NT2/D1 (cell line): ENCODE results near the gene OCSTAMP.

Source experiments
- DNase-seq: peaks from one replicate; pipeline ENCODE4 v3.0.0-alpha.2; 2011; ENCODE audit warnings: low read depth, low spot score
- H3K27me3 ChIP-seq: 2 replicates; pipeline ENCODE4 v1.6.0; 2011; ENCODE audit warnings: mild to moderate bottlenecking; ENCODE audit not compliant: insufficient read length, insufficient read depth
- H3K36me3 ChIP-seq: 2 replicates; pipeline ENCODE4 v1.6.1; 2011; ENCODE audit warnings: mild to moderate bottlenecking, low read length, mixed read lengths; ENCODE audit not compliant: insufficient read depth, insufficient read length
- H3K4me1 ChIP-seq: 2 replicates; pipeline ENCODE4 v1.5.1; 2011; ENCODE audit not compliant: insufficient read depth, insufficient read length
- H3K4me3 ChIP-seq: 2 replicates; pipeline ENCODE4 v1.5.1; 2011; ENCODE audit warnings: low read depth; ENCODE audit not compliant: insufficient read length
- H3K9ac ChIP-seq: 2 replicates; pipeline ENCODE4 v1.6.0; 2011; ENCODE audit warnings: low read depth; ENCODE audit not compliant: insufficient read length
- H3K9me3 ChIP-seq: 2 replicates; pipeline ENCODE4 v1.5.1; 2011; ENCODE audit warnings: mild to moderate bottlenecking, low read length; ENCODE audit not compliant: insufficient read depth
- SUZ12 ChIP-seq: IDR thresholded peaks from 2 replicates; pipeline ENCODE4 v1.6.1; 2011; ENCODE audit not compliant: insufficient read length, insufficient read depth; ENCODE audit errors: extremely low read depth
- YY1 ChIP-seq: IDR thresholded peaks from 2 replicates; pipeline ENCODE4 v1.6.1; 2011; ENCODE audit not compliant: insufficient read length, insufficient read depth
- ZNF274 ChIP-seq: IDR thresholded peaks from 2 replicates; pipeline ENCODE4 v1.6.1; 2011; ENCODE audit warnings: mild to moderate bottlenecking, low read depth, low read length

The OCSTAMP gene

DNA sequence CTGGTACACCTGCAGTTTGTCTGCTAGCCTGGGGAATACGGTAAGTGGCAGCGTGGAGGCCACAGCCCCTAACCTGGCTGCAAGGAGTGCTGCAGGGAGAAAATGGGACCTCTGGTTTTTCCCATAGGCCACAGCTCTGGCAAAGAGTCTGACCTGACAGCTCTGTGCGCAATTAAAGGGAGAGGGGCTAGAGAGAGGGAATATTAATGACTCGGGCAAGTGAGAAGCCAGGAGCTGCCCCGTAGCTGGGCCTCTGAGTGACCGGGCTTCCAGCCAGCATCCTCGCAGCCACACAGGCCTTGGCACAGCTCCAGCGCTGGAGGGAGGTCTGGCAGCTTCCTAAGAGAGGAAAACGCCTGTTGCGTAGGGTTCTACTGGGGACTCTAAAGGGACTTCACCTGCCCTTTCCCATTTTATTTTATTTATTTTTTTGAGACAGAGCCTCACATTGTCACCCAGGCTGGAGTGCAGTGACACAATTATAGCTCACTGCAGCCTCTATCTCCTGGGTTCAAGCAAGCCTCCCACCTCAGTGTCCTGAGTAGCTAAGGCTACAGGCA, 18.2 kb upstream of the OCSTAMP start:
- TF ChIP-seq ZNF274 (no peak), YY1 (no peak), SUZ12 (no peak)
- H3K4me1 ChIP-seq: no peaks in the 10 kb centered on the region
- H3K27me3 ChIP-seq: no peaks in the 10 kb centered on the region
- H3K36me3 ChIP-seq: no peaks in the 10 kb centered on the region
- H3K9ac ChIP-seq: no peak overlapping the region
- DNase-seq: no peak
- H3K9me3 ChIP-seq: no peaks in the 10 kb centered on the region
- no peak overlapping the region for H3K4me3 ChIP-seq

DNA sequence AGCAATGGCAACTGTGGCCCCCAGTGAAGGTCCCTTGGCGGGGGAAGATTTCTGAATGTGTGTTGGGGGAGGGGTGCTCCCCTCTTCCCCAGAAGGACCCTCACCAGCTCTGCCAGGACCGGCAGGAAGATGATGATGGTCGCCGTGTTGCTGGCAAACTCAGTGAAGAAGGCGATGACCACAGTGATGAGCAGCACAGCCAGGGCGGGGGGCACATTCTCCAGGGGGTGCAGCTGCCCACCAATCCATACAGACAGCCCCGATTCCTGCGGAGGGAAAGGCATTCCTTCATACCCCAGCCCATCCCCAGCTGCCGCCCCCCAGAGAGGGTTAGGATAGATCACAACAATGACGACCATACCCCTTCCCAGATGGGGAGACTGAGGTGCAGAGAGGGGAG, 15.7 kb upstream of the OCSTAMP start:
- H3K9ac ChIP-seq: no peak overlapping the region
- no peaks in the 10 kb centered on the region for H3K27me3 ChIP-seq
- no peak for DNase-seq
- H3K9me3 ChIP-seq: no peaks in the 10 kb centered on the region
- peaks cover 2% of the 10 kb centered on the region for H3K4me1 ChIP-seq
- no peak for TF ChIP-seq ZNF274
- TF ChIP-seq YY1: no peak
- no peak for TF ChIP-seq SUZ12
- H3K4me3 ChIP-seq: no peak overlapping the region
- H3K36me3 ChIP-seq: no peaks in the 10 kb centered on the region

DNA sequence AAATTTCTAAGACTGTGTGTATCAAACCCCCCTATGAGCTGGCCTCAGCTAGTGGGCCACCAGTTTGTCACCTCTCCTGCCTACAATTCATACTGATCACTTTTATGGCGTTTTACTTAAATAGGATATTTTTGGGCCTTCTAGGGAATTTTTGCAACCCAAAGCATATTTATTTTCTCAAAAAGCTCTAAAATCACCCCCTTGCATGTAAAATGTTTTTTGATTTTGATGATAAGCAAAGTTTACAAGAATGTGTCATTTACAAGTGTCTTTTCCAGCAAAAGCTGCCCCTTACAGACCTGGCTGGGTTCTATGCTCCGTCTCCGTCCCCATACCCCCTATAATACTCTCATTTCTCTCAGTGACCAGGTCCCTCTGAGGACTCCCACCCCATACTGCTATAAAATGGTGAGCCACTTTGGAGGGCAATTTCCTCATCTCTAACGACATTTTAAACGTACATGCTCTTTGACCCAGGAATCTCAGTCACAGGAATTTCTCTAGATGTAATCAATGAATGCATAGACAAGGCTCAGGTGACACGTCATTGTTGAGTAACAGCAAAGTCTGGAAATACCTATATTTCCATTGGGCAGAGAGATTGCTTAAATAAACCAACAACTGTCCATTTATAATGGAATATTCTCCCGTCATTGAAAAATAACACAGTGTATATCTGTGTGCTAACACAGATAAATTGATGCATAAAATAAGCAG, 13.9 kb upstream of the OCSTAMP start:
- H3K9ac ChIP-seq: no peak overlapping the region
- TF ChIP-seq SUZ12 (no peak), YY1 (no peak), ZNF274 (no peak)
- DNase-seq: no peak
- no peaks in the 10 kb centered on the region for H3K27me3 ChIP-seq
- no peaks in the 10 kb centered on the region for H3K36me3 ChIP-seq
- H3K4me3 ChIP-seq: no peak overlapping the region
- no peaks in the 10 kb centered on the region for H3K9me3 ChIP-seq
- H3K4me1 ChIP-seq: peaks cover 2% of the 10 kb centered on the region

DNA sequence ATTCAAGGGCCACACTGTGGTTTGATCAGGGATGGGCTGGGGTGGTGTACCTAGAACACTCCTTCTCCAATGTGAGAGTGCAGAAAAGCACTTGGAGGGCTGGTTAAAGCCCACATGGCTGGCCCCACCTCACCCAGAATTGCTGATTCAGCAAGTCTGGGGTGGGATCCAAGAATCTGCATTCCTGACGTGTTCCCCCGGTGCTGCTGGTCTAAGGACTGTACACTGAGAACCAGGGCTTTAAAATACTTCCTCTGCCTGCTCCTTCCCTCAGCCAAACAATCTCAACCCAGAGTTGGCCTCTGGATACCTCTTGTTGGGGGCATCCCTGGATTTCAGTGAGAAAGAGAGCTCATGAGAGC, 13.4 kb upstream of the OCSTAMP start:
- TF ChIP-seq YY1 (no peak), ZNF274 (no peak), SUZ12 (no peak)
- H3K4me1 ChIP-seq: peaks cover 2% of the 10 kb centered on the region
- H3K9ac ChIP-seq: no peak overlapping the region
- H3K36me3 ChIP-seq: no peaks in the 10 kb centered on the region
- H3K9me3 ChIP-seq: no peaks in the 10 kb centered on the region
- no peaks in the 10 kb centered on the region for H3K27me3 ChIP-seq
- no peak overlapping the region for H3K4me3 ChIP-seq
- no peak for DNase-seq

DNA sequence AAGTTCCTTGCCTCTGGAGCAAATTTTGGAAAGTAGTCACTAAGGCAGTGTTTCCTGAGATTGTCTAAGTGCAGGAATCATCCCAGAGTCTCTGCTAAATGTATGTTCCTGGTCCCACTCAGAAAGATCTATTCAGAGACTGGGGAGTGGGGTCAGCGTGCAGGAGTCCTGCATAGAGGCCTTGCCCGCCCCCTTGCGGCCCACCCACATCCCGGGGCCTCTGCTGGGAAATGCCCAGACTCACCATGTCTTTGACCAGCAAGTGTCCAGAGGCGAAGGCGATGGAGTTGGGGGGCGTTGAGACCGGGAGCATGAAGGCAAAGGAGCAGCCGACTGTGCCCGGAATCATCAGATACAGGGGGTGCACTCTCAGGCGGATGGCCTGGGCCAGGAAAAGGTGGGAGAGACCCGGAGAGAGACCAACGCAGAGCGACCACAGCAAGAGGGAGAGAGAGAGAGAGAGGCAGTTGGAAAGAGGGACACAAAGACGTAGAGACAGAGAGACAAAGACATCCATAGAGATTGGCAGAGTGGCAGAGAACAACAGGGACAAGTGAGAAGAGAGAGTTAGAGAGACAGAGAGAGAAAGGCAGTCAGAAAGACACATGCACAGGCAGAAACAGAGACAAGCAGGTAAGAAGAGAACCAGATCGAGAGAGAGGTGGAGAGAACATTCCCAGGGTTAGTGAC, 12.9 kb upstream of the OCSTAMP start:
- no peaks in the 10 kb centered on the region for H3K27me3 ChIP-seq
- H3K4me1 ChIP-seq: peaks cover 7% of the 10 kb centered on the region
- H3K4me3 ChIP-seq: no peak overlapping the region
- no peak for TF ChIP-seq YY1
- TF ChIP-seq SUZ12: no peak
- H3K36me3 ChIP-seq: no peaks in the 10 kb centered on the region
- peak overlapping the region; percentile 57 for H3K9ac ChIP-seq
- H3K9me3 ChIP-seq: no peaks in the 10 kb centered on the region
- DNase-seq: no peak

DNA sequence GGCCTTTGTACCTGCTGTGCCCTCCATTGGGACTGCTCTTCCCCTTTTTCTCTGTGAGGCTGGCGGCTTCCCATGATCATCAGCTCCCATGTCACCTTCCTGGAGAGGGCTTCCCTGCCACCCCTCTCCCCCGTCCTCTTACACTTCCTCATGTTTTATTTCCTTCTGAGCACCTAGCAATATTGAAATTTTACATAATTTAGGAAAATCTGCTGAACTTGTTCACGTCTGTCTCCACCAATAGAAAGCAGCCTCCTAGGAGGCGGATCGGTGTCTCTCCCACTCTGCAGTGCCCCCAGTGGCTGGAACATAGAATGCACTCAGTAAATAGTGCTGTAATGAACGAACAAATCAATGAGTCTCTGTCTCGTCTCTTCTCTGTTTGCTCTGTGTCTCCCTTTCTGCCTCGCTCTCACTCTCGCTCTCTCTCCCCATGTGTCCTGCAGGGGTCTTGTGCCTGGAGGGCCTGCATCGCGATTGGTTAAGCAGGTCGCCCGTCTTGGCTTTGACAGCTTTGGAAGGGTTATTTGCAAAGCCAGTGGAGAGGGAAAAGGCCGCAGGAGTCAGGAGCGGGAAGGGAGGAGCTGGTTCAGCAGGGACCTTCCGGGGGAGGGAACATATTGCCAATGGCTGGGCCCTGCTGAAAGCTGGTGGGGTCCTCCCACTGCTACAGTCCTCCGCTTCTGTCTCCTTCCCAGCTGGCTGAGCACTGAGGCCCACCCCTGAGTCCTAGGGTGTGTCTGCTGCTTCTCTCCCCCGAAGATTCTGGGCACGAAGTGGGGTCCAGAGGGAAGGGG, 12.1 kb upstream of the OCSTAMP start:
- TF ChIP-seq ZNF274: no peak
- TF ChIP-seq SUZ12: no peak
- no peak for TF ChIP-seq YY1
- DNase-seq: no peak
- Histone ChIP-seq H3K9ac (peak overlapping the region; percentile 57), H3K27me3 (no peaks in the 10 kb centered on the region), H3K4me1 (peaks cover 7% of the 10 kb centered on the region), H3K36me3 (no peaks in the 10 kb centered on the region), H3K4me3 (peak overlapping the region; percentile 6), H3K9me3 (no peaks in the 10 kb centered on the region)

DNA sequence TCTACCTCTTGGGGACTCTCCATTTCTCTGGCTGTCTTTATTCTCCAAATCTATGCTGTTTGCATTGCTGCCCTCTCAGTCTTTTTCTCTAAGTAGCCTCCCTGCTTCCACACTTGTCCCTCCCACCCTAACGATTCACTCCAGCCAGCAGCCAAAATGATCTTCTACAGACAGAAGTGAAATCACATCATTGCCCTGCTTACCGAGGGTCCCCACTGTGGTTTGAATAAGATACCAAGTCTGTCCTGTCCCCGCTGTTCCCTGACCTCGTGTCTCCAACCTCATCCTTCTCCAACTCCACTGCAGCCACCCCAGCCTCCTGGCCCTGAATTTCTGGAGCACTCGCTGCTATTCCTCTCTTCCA, 11.5 kb upstream of the OCSTAMP start:
- Histone ChIP-seq H3K4me1 (peaks cover 7% of the 10 kb centered on the region), H3K9me3 (no peaks in the 10 kb centered on the region), H3K9ac (peak overlapping the region; percentile 22), H3K4me3 (peak overlapping the region; percentile 6), H3K36me3 (no peaks in the 10 kb centered on the region), H3K27me3 (no peaks in the 10 kb centered on the region)
- no peak for DNase-seq
- TF ChIP-seq SUZ12 (no peak), ZNF274 (no peak), YY1 (no peak)
